Measurements from ENCODE around the gene PREX1.

Gene PREX1

DNA sequence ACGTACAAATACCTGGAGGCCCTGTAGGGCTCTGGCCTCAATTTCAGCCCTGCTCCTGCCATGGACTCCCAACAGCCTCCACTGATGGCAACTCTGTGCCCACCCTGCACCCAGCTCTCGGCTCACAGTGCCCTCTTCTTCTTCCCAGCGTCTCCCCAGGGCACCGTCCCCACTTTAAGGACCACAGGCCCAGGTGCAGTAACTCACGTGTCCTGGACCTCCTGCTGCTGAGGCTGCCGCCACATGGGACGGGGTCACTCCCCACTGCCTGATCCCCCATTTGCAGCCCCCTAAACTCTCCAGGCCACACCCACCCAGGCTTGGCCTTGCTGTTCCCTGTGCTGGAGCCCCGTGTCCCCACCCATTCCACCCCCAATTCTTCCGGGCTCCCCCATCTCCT is 223.4 kb downstream of the PREX1 start:
- H3K4me3 ChIP-seq (ENCODE audit: low read length), result no peak overlapping the region
- DNase-seq (ENCODE audit: low read depth), result no peak
- TF ChIP-seq, protein P1, sequence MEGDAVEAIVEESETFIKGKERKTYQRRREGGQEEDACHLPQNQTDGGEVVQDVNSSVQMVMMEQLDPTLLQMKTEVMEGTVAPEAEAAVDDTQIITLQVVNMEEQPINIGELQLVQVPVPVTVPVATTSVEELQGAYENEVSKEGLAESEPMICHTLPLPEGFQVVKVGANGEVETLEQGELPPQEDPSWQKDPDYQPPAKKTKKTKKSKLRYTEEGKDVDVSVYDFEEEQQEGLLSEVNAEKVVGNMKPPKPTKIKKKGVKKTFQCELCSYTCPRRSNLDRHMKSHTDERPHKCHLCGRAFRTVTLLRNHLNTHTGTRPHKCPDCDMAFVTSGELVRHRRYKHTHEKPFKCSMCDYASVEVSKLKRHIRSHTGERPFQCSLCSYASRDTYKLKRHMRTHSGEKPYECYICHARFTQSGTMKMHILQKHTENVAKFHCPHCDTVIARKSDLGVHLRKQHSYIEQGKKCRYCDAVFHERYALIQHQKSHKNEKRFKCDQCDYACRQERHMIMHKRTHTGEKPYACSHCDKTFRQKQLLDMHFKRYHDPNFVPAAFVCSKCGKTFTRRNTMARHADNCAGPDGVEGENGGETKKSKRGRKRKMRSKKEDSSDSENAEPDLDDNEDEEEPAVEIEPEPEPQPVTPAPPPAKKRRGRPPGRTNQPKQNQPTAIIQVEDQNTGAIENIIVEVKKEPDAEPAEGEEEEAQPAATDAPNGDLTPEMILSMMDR (conservative IDR thresholded peaks at IDR 0.05; ENCODE audit: low read length), result no peak

DNA sequence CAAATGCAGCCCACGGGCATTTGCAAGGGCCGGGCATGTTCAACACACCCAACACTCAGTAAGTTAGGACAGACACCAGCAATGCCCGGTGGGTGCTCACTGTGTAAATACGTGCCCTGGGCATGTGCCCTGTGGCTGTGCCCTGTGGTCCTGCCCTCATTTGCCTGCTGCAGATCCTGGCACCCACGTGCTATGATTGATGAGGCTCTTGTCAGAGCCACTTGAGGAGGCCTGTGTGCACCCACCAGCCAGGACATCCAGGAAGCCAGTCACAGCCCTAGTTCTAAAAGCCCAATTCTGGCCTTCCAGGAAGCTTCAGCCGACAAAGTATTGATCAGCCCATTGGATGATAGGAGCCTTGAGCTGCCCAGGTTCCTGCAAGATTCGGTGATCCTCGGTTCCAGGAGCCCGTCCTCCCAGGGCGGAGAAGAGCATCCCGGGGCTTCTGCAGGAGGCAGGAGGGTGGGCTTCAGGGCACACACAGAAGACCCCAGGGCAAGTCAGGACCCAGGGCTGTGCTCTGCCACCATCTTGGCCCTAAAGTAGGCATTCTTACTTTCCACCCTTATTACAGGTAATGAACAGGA is 223.9 kb downstream of the PREX1 start:
- TF ChIP-seq, protein P1 (conservative IDR thresholded peaks at IDR 0.05; ENCODE audit: low read length), result no peak
- no peak for DNase-seq (ENCODE audit: low read depth)
- no peak overlapping the region for H3K4me3 ChIP-seq (ENCODE audit: low read length)

DNA sequence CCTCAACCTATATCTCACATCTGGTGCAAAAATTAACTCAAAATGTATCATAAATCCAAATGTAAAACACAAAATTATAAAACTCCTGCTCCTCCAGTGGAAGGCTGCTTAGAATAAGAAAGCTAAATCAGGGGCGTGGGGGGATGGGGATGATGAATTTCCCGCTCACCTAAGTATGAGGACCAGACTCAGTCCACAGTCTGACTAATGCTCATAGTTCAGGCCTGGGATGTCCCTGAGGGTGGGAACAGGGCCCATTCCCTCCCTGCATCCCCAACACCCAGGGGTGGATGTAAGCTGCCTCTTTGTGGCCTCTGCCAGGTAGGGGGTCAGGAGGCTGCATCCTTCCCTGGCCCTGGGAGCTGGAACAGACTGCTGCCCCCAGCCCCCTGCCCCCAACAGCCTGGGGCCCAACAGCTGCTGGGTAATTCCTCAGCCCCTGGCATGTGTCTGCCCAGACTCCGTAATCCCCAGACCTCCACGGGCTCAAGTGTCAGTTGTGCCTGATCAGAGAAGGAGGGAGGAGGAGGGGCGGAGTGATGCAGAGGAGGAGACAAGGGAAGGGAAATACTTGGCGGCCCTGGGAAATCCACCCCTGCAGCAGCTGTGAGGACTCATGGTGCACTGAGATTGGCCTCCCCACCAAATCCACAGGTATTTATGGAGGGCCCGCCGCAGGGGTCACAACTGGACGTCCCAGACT is 224.5 kb downstream of the PREX1 start:
- no peak overlapping the region for H3K4me3 ChIP-seq (ENCODE audit: low read length)
- no peak for DNase-seq (ENCODE audit: low read depth)
- TF ChIP-seq, protein P1 (conservative IDR thresholded peaks at IDR 0.05; ENCODE audit: low read length), result no peak

DNA sequence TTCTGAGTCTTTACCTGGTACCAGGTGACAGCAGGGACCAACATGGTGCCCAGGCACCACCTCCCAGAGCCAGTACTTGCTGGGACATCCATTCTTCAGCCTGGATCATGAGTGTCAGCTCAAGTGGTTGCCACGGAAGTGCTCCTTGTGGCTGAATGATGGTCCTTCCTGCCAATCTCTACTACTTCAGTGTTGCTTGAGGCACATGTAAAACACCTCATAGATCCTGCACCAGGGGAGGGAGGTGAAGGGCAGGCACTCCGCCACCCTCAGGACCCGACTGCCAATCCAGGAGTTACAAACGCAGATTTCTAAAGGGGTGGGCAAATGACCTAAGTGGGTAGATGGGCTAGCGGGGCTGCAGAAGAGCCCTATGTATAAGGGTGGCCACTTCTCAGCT is 226.0 kb downstream of the PREX1 start:
- TF ChIP-seq, protein P1 (conservative IDR thresholded peaks at IDR 0.05; ENCODE audit: low read length), result no peak
- no peak for DNase-seq (ENCODE audit: low read depth)

DNA sequence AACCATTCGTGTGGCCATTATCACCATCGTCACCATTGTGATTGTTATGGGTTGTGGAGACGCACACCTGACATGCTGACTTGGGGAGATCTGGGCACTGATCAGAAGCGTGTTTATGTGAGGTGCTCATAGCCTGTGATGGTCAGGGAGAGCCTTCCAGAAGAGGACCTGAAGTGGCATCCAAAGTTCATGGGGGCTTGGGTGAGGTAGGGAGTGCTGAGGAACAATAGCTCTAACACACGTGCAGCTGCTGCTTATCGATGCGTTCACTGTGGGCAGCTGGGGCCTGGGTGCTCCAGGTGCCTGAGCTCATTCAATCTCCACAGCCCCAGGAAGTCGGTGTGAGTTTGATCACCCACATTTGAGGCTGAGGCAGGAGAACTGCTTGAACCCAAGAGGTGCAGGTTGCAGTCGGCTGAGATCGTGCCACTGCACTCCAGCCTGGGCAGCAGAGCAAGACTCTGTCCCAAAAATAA is 227.3 kb downstream of the PREX1 start:
- H3K4me3 ChIP-seq (ENCODE audit: low read length), result no peak overlapping the region
- DNase-seq (ENCODE audit: low read depth), result no peak
- TF ChIP-seq, protein P1 (conservative IDR thresholded peaks at IDR 0.05; ENCODE audit: low read length), result no peak

More for the DNA sequence above, 226.0 kb downstream of the PREX1 start:
- no peak overlapping the region for H3K4me3 ChIP-seq (ENCODE audit: low read length)

DNA sequence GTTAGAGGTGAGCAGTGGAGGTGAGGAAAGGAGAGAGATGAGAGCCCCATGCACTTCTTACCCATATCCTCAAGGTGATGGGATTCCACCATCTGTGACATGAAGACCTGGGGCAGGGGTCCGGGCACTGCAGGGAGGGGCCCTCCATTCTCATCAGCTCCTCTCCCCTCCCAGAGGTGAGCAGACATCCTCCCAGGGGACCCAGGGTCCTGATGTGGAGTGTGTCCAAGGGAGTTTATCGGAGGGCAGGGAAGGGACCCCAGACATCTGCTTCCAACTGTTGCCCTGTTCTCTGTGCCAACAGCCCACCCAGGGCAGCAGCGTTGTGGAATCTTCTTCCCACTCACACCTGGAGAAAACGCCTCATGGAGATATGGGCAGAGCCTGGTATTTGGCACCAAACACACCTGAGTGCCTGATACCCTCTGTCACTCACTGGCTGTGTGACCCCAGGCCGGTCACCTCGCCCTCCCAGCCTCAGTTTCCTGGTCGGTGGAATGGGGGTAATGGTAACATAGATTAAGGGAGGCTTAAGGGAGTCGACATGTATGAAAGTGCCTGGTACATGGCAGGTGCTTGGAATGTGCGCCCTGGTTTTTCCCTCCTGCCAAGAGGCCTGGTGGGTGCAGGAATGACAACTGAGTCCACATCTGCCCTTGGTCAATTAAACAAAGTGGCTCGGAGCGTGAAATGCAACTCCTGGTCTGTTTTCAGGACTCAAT is 227.9 kb downstream of the PREX1 start:
- no peak for DNase-seq (ENCODE audit: low read depth)
- TF ChIP-seq, protein P1 (conservative IDR thresholded peaks at IDR 0.05; ENCODE audit: low read length), result no peak
- no peak overlapping the region for H3K4me3 ChIP-seq (ENCODE audit: low read length)

Data from AG10803 (cell line).